ENCODE results near the gene HSPA1A. TPM values are rescaled to one million over a fixed set of nuclear protein-coding genes. Genes with fewer than 3 reads are reported as not detected.
"Not testable (repeated sequence)": the region's sequence is repeated elsewhere in the genome, so short reads cannot be mapped to it uniquely, and the experiment has no call there.

HSPA1A gene
- polyA plus RNA-seq, 3 donors, result 32.5 to 514 (median 76.3) TPM

- 96% methylated on average over 8 of the region's 8 CpGs for WGBS, 3 donors
- not testable (repeated sequence) for H3K27ac ChIP-seq (ENCODE audit: low read depth, low read length)
Observed at GRCh38 chr6:31801031-31801927, 14.1 kb upstream of the HSPA1A start.

- peak overlapping the region; percentile 77 for H3K27ac ChIP-seq (ENCODE audit: low read depth, low read length)
- 12 to 16% (median 15%) methylated on average over 7 of the region's 7 CpGs for WGBS, 3 donors
Observed at GRCh38 chr6:31805939-31806469, 9.3 kb upstream of the HSPA1A start.

GRCh38 chr6:31806470-31807272, 8.7 kb upstream of the HSPA1A start, which contains the start of gene LSM2:
LSM2 (minus strand) TSS chr6:31806966; CDS start chr6:31806757, 209 bp downstream.
- peak within 1 kb of the TSS; percentile 77 for H3K27ac ChIP-seq (ENCODE audit: low read depth, low read length)
- 0% methylated on average over 50 to 51 of the region's 51 CpGs for WGBS, 3 donors

- WGBS, 3 donors, result 92 to 96% (median 95%) methylated on average over 10 of the region's 10 CpGs
- H3K27ac ChIP-seq (ENCODE audit: low read depth, low read length), result not testable (repeated sequence)
Observed at GRCh38 chr6:31808599-31808998, 6.7 kb upstream of the HSPA1A start.

- H3K27ac ChIP-seq (ENCODE audit: low read depth, low read length), result no peak overlapping the region
- WGBS, 3 donors, result 89 to 96% (median 95%) methylated on average over 12 of the region's 12 CpGs
Observed at GRCh38 chr6:31811645-31812044, 3.7 kb upstream of the HSPA1A start.

GRCh38 chr6:31813465-31813849, 1.9 kb upstream of the HSPA1A start:
- peak overlapping the region; percentile 19 for H3K27ac ChIP-seq (ENCODE audit: low read depth, low read length)
- WGBS, 3 donors, result 95 to 97% (median 95%) methylated on average over 7 of the region's 7 CpGs

- 0% methylated on average over 13 of the region's 13 CpGs for WGBS, 3 donors
- peak overlapping the region; percentile 76 for H3K27ac ChIP-seq (ENCODE audit: low read depth, low read length)
Observed at GRCh38 chr6:31814677-31815024, 692 bp upstream of the HSPA1A start.

GRCh38 chr6:31817133-31817928, 2.0 kb downstream of the HSPA1A start:
- WGBS, 3 donors, result 25 to 45% (median 32%) methylated on average over 12 to 15 of the region's 37 CpGs
- not testable (repeated sequence) for H3K27ac ChIP-seq (ENCODE audit: low read depth, low read length)

GRCh38 chr6:31817929-31818511, 2.7 kb downstream of the HSPA1A start:
- H3K27ac ChIP-seq (ENCODE audit: low read depth, low read length), result not testable (repeated sequence)
- 38 to 69% (median 49%) methylated on average over 8 of the region's 8 CpGs for WGBS, 3 donors

- no peak overlapping the region for H3K27ac ChIP-seq (ENCODE audit: low read depth, low read length)
Observed at GRCh38 chr6:31819871-31820299, 4.5 kb downstream of the HSPA1A start.

GRCh38 chr6:31820399-31820798, 5.1 kb downstream of the HSPA1A start:
- whole genome bisulfite sequencing, 3 donors, result 89 to 95% (median 94%) methylated on average over 10 of the region's 10 CpGs
- H3K27ac ChIP-seq (ENCODE audit: low read depth, low read length), result not testable (repeated sequence)

- peak overlapping the region; percentile 96 for H3K27ac ChIP-seq (ENCODE audit: low read depth, low read length)
- WGBS, 3 donors, result 4 to 8% (median 8%) methylated on average over 39 of the region's 39 CpGs
Observed at GRCh38 chr6:31821301-31822035, 6.1 kb downstream of the HSPA1A start.

- peak overlapping the region; percentile 96 for H3K27ac ChIP-seq (ENCODE audit: low read depth, low read length)
- WGBS, 3 donors, result 1 to 2% (median 2%) methylated on average over 23 to 24 of the region's 25 CpGs
Observed at GRCh38 chr6:31822036-31822821, 6.9 kb downstream of the HSPA1A start.

GRCh38 chr6:31823592-31824196, 8.4 kb downstream of the HSPA1A start:
- WGBS, 3 donors, result 69 to 96% (median 70%) methylated on average over 9 of the region's 9 CpGs
- not testable (repeated sequence) for H3K27ac ChIP-seq (ENCODE audit: low read depth, low read length)

GRCh38 chr6:31825553-31825952, 10.2 kb downstream of the HSPA1A start:
- H3K27ac ChIP-seq (ENCODE audit: low read depth, low read length), result no peak overlapping the region
- 36 to 70% (median 65%) methylated on average over 4 of the region's 4 CpGs for WGBS, 3 donors

- 0 to 2% (median 1%) methylated on average over 13 of the region's 13 CpGs for WGBS, 3 donors
- H3K27ac ChIP-seq (ENCODE audit: low read depth, low read length), result peak overlapping the region; percentile 10
Observed at GRCh38 chr6:31826793-31827285, 11.5 kb downstream of the HSPA1A start.
